ENCODE measurements around the gene GPAT3.

The GPAT3 gene

DNA sequence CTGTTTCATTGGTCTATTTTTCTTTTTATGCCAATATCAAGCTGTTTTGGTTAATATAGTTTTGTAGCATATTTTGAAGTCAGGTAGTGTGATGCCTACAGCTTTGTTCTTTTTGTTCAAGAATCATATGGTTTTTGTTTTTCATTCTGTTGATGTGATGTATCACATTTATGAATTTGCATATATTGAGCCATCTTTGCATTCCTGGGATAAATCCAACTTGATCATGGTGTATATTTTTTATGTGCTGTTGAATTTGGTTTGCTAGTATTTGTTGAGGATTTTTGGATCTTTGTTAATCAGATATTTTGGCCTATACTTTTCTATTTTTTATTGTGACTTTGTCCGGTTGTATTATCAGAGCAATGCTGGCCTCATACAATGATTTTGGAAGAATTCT, 74.8 kb downstream of the GPAT3 start (continued):
- TF ChIP-seq, protein P1, sequence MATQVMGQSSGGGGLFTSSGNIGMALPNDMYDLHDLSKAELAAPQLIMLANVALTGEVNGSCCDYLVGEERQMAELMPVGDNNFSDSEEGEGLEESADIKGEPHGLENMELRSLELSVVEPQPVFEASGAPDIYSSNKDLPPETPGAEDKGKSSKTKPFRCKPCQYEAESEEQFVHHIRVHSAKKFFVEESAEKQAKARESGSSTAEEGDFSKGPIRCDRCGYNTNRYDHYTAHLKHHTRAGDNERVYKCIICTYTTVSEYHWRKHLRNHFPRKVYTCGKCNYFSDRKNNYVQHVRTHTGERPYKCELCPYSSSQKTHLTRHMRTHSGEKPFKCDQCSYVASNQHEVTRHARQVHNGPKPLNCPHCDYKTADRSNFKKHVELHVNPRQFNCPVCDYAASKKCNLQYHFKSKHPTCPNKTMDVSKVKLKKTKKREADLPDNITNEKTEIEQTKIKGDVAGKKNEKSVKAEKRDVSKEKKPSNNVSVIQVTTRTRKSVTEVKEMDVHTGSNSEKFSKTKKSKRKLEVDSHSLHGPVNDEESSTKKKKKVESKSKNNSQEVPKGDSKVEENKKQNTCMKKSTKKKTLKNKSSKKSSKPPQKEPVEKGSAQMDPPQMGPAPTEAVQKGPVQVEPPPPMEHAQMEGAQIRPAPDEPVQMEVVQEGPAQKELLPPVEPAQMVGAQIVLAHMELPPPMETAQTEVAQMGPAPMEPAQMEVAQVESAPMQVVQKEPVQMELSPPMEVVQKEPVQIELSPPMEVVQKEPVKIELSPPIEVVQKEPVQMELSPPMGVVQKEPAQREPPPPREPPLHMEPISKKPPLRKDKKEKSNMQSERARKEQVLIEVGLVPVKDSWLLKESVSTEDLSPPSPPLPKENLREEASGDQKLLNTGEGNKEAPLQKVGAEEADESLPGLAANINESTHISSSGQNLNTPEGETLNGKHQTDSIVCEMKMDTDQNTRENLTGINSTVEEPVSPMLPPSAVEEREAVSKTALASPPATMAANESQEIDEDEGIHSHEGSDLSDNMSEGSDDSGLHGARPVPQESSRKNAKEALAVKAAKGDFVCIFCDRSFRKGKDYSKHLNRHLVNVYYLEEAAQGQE (tag by site-specific recombination; IDR thresholded peaks at IDR 0.05): no peak
- no peak for TF ChIP-seq ZNF350 (tag by site-specific recombination; IDR thresholded peaks at IDR 0.05)
- TF ChIP-seq ZFP69B (tag by site-specific recombination; IDR thresholded peaks at IDR 0.05): no peak
- TF ChIP-seq, protein P2, sequence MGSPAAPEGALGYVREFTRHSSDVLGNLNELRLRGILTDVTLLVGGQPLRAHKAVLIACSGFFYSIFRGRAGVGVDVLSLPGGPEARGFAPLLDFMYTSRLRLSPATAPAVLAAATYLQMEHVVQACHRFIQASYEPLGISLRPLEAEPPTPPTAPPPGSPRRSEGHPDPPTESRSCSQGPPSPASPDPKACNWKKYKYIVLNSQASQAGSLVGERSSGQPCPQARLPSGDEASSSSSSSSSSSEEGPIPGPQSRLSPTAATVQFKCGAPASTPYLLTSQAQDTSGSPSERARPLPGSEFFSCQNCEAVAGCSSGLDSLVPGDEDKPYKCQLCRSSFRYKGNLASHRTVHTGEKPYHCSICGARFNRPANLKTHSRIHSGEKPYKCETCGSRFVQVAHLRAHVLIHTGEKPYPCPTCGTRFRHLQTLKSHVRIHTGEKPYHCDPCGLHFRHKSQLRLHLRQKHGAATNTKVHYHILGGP (tag by site-specific recombination; IDR thresholded peaks at IDR 0.05): no peak
- no peak for TF ChIP-seq ZNF223 (tag by site-specific recombination; IDR thresholded peaks at IDR 0.05)

DNA sequence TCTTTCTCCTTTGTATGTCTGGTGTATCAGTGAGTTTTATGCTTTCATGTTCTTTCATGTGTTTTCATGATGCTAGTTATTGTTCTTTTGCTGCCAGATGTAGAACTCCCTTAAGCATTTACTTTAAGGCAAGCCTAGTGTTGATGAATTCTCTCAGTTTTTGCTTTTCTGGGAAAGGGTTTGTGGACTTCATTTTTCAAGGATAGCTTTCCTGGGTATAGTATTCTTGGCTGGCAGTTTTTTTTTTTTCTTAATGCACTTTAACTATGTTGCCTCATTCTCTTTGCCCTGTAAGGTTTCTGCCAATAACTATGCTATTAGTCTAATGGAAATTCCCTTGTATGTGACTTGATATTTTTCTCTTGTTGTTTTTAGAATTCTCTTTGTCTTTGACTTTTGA, 77.1 kb downstream of the GPAT3 start:
- CTCF ChIA-PET: no interaction called here
- H3K27ac ChIP-seq (ENCODE audit: extremely low read depth, low read depth, low read length): no peak overlapping the region
- POLR2A ChIA-PET: no interaction called here

More for the DNA sequence above, 77.1 kb downstream of the GPAT3 start:
- Histone ChIP-seq H3K4me3 (ENCODE audit: low read depth, low read length) (no peak overlapping the region), H3K36me3 (ENCODE audit: control insufficient read depth in 2 of 2, insufficient read depth in 1 of 2, low read length in 2 of 2) (no peaks in the 10 kb centered on the region), H3K4me1 (ENCODE audit: control insufficient read depth, insufficient read depth, low read length) (no peaks in the 10 kb centered on the region), H3K9me3 (ENCODE audit: control insufficient read depth, insufficient read depth, low read depth, low read length) (no peaks in the 10 kb centered on the region)
- TF ChIP-seq ZNF501 (tag by site-specific recombination; IDR thresholded peaks at IDR 0.05) (no peak), ZNF660 (tag by site-specific recombination; IDR thresholded peaks at IDR 0.05) (no peak), RBAK (tag by site-specific recombination; IDR thresholded peaks at IDR 0.05) (no peak), TRIM28 (IDR thresholded peaks at IDR 0.05; ENCODE audit: borderline replicate concordance, low read length) (0 out of 2 replicates have a peak, but pooled peaks have one; percentile 63), ZNF146 (tag by site-specific recombination; IDR thresholded peaks at IDR 0.05) (no peak), GLI4 (tag by site-specific recombination; IDR thresholded peaks at IDR 0.05) (no peak), ZBTB17 (tag by site-specific recombination; IDR thresholded peaks at IDR 0.05) (no peak), ZNF747 (tag by site-specific recombination; IDR thresholded peaks at IDR 0.05) (no peak), SP7 (tag by site-specific recombination; IDR thresholded peaks at IDR 0.05) (no peak), ZSCAN30 (tag by site-specific recombination; IDR thresholded peaks at IDR 0.05) (no peak), ZNF335 (tag by site-specific recombination; conservative IDR thresholded peaks at IDR 0.05) (no peak), ZNF248 (tag by site-specific recombination; IDR thresholded peaks at IDR 0.05) (no peak), SETDB1 (IDR thresholded peaks at IDR 0.05; ENCODE audit: insufficient read length, low read length) (peak; percentile 96)
- TF ChIP-seq, protein P3, sequence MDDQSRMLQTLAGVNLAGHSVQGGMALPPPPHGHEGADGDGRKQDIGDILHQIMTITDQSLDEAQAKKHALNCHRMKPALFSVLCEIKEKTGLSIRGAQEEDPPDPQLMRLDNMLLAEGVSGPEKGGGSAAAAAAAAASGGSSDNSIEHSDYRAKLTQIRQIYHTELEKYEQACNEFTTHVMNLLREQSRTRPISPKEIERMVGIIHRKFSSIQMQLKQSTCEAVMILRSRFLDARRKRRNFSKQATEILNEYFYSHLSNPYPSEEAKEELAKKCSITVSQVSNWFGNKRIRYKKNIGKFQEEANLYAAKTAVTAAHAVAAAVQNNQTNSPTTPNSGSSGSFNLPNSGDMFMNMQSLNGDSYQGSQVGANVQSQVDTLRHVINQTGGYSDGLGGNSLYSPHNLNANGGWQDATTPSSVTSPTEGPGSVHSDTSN (CRISPR knock-in tag; IDR thresholded peaks at IDR 0.05): no peak
- TF ChIP-seq, protein P4, sequence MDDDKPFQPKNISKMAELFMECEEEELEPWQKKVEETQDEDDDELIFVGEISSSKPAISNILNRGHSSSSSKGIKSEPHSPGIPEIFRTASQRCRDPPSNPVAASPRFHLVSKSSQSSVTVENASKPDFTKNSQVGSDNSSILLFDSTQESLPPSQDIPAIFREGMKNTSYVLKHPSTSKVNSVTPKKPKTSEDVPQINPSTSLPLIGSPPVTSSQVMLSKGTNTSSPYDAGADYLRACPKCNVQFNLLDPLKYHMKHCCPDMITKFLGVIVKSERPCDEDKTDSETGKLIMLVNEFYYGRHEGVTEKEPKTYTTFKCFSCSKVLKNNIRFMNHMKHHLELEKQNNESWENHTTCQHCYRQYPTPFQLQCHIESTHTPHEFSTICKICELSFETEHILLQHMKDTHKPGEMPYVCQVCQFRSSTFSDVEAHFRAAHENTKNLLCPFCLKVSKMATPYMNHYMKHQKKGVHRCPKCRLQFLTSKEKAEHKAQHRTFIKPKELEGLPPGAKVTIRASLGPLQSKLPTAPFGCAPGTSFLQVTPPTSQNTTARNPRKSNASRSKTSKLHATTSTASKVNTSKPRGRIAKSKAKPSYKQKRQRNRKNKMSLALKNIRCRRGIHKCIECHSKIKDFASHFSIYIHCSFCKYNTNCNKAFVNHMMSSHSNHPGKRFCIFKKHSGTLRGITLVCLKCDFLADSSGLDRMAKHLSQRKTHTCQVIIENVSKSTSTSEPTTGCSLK (tag by site-specific recombination; IDR thresholded peaks at IDR 0.05): no peak
- TF ChIP-seq, protein P5, sequence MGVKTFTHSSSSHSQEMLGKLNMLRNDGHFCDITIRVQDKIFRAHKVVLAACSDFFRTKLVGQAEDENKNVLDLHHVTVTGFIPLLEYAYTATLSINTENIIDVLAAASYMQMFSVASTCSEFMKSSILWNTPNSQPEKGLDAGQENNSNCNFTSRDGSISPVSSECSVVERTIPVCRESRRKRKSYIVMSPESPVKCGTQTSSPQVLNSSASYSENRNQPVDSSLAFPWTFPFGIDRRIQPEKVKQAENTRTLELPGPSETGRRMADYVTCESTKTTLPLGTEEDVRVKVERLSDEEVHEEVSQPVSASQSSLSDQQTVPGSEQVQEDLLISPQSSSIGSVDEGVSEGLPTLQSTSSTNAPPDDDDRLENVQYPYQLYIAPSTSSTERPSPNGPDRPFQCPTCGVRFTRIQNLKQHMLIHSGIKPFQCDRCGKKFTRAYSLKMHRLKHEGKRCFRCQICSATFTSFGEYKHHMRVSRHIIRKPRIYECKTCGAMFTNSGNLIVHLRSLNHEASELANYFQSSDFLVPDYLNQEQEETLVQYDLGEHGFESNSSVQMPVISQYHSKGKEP (tag by site-specific recombination; IDR thresholded peaks at IDR 0.05): no peak
- TF ChIP-seq, protein P6, sequence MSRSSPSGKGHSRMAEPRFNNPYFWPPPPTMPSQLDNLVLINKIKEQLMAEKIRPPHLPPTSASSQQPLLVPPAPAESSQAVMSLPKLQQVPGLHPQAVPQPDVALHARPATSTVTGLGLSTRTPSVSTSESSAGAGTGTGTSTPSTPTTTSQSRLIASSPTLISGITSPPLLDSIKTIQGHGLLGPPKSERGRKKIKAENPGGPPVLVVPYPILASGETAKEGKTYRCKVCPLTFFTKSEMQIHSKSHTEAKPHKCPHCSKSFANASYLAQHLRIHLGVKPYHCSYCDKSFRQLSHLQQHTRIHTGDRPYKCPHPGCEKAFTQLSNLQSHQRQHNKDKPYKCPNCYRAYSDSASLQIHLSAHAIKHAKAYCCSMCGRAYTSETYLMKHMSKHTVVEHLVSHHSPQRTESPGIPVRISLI (tag by site-specific recombination; IDR thresholded peaks at IDR 0.05): no peak
